Smooth muscle cell of the umbilical artery (primary cell): ENCODE results near the gene TAOK2. TPM values are rescaled to one million over a fixed set of nuclear protein-coding genes. Genes with fewer than 3 reads are reported as not detected.

Source experiments
- total RNA-seq: library from RNA; depleted of rRNA; stranded (reverse); fragments of >200 nt; gene quantifications from 2 replicates; pipeline ENCODE4 v1.2.3, GENCODE V29; 2014

The TAOK2 gene
- 53.4 and 72.9 TPM in 2 replicates for total RNA-seq

DNA sequence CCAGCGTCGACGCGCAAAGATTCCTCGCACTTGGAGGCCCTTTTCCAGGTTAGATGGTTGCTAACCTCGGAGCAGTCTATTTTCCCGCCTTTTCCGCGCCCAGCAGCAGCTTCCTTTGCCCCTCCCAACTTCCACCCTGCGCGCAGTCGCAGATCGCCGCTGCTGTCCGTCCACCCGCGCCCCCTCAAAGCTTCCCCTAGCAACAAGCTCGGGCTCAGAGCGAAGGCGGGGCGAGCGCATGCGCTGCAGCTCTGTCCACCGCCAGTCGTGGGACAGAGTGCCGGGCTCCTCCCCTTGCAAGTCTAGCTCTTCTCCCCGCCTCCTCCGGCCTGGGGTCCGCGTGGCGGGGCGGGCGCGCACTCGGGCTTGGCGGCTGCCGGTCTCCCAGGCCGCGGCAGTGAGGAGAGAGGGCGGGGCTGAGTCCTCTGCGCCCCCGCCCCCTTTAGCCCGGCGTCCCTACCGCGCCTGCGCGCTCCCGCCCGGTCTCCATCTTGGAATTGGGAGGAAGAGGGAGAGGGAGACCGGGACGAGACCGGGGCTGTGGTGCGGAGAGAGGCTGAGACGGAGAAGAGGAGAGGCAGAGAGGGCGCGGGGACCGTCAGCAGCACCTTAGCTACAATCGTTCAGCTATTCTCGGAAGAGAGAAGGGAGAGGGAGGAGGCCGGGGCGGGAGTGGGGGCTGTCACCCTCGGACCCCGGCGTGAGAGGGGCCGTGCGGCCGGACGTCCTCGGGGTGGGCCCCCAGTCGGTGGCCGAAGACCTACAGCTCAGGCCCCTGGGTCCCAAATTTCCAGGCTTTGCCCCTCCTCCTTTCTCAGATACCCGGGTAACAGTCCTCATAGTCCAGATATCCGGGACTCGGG lies at the start of gene TAOK2:
TAOK2 (plus strand) TSS at position 485 of the 863 bp plus-strand sequence. CDS start 3,905 bp downstream, outside the sequence.

GRCh38 chr16:29925781-29926710 lies 47.6 kb upstream of the TAOK2 start, which contains the start of gene KCTD13:
KCTD13 (minus strand) TSS chr16:29926226; CDS start chr16:29926033, 193 bp downstream.

GRCh38 chr16:29961479-29962343 lies 12.0 kb upstream of the TAOK2 start, which contains the start of gene TMEM219:
TMEM219 (plus strand) TSS chr16:29962079; CDS start chr16:29963144, 1,065 bp downstream.

GRCh38 chr16:29995324-29995910 lies 21.7 kb downstream of the TAOK2 start, which contains the start of gene HIRIP3:
HIRIP3 (minus strand) TSS chr16:29995617; CDS start chr16:29995605, 12 bp downstream.

DNA sequence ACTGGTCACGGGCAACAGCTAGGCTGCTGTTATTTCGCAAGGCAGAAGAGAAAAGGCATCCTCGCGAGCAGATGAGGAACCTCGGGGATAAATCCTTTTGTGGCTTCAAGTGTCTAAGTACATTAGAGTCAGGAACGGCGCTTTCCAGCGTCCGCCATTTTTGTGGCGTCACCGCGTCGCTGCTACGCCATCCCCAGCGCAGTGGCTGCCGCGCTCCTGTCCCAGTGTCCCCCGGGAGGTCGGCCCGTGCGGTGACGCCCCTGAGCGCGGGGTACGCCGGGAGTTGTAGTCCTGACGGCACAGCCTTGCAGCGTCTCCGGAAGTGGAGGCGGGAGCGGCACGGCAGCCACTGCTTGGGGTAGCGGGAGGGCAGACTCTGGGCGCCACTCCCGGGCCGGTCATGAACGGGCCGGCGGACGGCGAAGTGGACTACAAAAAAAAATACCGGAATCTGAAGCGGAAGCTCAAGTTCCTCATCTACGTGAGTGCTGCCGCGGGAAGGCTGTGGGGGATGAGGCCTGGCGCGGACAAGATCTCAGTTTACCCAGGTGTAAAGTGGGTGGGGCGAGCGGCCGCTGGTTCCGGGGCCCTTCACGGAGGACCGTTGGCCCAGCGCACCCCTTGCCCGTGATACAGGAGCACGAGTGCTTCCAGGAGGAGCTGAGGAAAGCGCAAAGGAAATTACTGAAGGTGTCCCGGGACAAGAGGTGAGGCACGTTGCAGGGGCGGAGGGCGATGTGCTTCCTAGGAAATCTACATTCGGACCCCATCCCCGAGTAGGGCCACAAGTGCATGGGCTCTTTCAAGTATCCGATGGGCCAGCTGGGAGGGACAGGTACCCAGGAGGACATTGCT lies 22.5 kb downstream of the TAOK2 start, which contains the start of gene INO80E:
INO80E (plus strand) TSS at position 331 of the 855 bp plus-strand sequence; CDS start at position 401, 70 bp downstream.

DNA sequence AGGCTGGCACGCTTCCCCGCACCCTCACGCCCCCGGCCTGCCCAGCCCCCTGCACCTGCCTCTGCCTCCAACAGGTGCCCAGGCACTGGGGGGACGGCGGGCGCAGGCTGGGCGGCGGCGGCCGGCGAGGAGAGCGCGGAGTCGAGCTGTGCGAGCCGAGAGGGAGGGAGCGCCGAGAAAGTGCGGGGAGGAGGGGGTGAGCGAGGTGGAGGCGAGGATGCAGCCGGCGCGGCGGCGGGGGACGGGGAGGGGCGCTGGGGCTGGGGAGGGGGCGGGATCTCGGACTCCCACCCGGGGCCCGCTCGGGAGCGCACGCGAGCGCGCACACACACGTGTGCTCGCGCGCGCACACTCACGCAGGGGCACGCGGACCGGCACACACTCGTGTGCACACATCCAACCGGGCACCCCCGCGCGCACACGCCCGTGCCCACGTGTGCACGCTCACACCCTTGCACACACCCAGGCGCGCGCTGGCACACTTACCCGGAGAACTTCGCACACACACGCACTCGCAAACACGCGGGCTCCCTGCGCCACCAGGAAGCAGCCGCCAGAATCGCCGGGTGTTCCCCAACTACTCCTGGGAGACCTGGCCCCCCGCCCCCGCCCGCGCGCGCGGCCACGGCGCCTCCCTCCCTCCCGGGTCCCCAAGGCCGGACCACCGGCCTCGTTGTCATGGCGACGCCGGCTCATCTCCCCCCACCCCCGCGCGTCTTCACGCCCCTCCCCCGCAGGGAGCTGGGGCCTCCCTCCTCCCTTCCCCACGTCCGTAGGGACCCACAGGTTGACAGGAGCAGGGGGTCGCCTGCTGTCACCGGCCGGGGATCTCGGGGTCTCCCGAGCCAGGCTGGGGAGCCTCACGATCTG lies 37.4 kb downstream of the TAOK2 start, which contains the start of gene DOC2A:
DOC2A (minus strand) TSS at position 184 of the 870 bp plus-strand sequence. CDS start 805 bp downstream, outside the sequence.

DNA sequence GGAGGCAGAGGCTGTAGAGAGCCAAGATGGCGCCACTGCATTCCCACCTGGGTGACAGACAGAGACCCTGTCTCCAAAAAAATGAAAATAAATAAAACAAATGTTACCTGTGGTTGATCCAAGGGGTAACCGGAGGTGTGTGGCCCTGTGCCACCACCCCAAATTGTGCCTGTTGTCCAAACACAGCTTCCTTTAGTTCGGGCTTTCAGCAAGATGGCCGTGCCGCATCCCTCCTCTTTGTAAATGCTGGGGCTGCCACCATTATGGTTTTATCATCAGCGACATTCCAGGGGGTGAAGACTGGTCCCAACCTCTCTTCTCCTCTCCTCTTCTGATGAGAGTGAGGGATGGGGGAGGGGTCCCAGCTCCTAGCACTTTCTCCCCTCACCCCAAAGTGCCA lies 49.2 kb downstream of the TAOK2 start, which contains the start of gene C16orf92:
C16orf92 (plus strand) TSS at position 312 of the 400 bp plus-strand sequence. CDS start 143 bp downstream, outside the sequence.

GRCh38 chr16:30030841-30031413 lies 57.3 kb downstream of the TAOK2 start, which contains the start of gene TLCD3B:
TLCD3B (minus strand) TSS chr16:30031271; CDS start chr16:30030527, 744 bp downstream.

Other genes starting within 250 kb of the TAOK2 start
- not detected in 2 replicates for gene C16orf54, start 227.9 kb upstream of the TAOK2 start, total RNA-seq
- gene ZG16, start 195.6 kb upstream of the TAOK2 start, total RNA-seq: not detected in 2 replicates
- gene KIF22, start 183.1 kb upstream of the TAOK2 start, total RNA-seq: 9.8 and 33.5 TPM in 2 replicates
- 89.4 and 125 TPM in 2 replicates for gene MAZ, start 167.3 kb upstream of the TAOK2 start, total RNA-seq
- 1.2 and 4.4 TPM in 2 replicates for gene PRRT2, start 161.7 kb upstream of the TAOK2 start, total RNA-seq
- gene PAGR1, start 157.7 kb upstream of the TAOK2 start, total RNA-seq: 16.3 and 18.1 TPM in 2 replicates
- gene MVP, start 153.4 kb upstream of the TAOK2 start, total RNA-seq: 209 and 363 TPM in 2 replicates
- gene CDIPT, start 110.6 kb upstream of the TAOK2 start, total RNA-seq: 69.5 and 81.7 TPM in 2 replicates
- gene SEZ6L2, start 74.3 kb upstream of the TAOK2 start, total RNA-seq: 18.4 and 37.0 TPM in 2 replicates
- 8.0 and 12.5 TPM in 2 replicates for gene ASPHD1, start 73.4 kb upstream of the TAOK2 start, total RNA-seq
- gene KCTD13, start 47.6 kb upstream of the TAOK2 start, total RNA-seq: 12.5 and 14.3 TPM in 2 replicates
- gene TMEM219, start 11.8 kb upstream of the TAOK2 start, total RNA-seq: 63.9 and 76.0 TPM in 2 replicates
- 4.8 and 5.0 TPM in 2 replicates for gene HIRIP3, start 21.7 kb downstream of the TAOK2 start, total RNA-seq
- gene INO80E, start 22.4 kb downstream of the TAOK2 start, total RNA-seq: 16.9 and 20.3 TPM in 2 replicates
- 0.42 TPM in 1 of 2 replicates, not detected in the other for gene DOC2A, start 37.2 kb downstream of the TAOK2 start, total RNA-seq
- not detected in 2 replicates for gene C16orf92, start 49.3 kb downstream of the TAOK2 start, total RNA-seq
- under 0.01 and 0.09 TPM in 2 replicates for gene TLCD3B, start 57.4 kb downstream of the TAOK2 start, total RNA-seq
- gene ALDOA, start 91.9 kb downstream of the TAOK2 start, total RNA-seq: 559 and 1,105 TPM in 2 replicates
- gene PPP4C, start 102.1 kb downstream of the TAOK2 start, total RNA-seq: 194 and 200 TPM in 2 replicates
- gene TBX6, start 118.1 kb downstream of the TAOK2 start, total RNA-seq: under 0.01 TPM in 1 of 2 replicates, not detected in the other
- 5.9 and 6.6 TPM in 2 replicates for gene YPEL3, start 122.3 kb downstream of the TAOK2 start, total RNA-seq
- 0.59 and 0.78 TPM in 2 replicates for gene GDPD3, start 139.7 kb downstream of the TAOK2 start, total RNA-seq
- gene MAPK3, start 149.4 kb downstream of the TAOK2 start, total RNA-seq: 16.9 and 18.7 TPM in 2 replicates
- 0.59 and 2.4 TPM in 2 replicates for gene CORO1A, start 209.7 kb downstream of the TAOK2 start, total RNA-seq
- 64.8 and 138 TPM in 2 replicates for gene BOLA2B, start 219.8 kb downstream of the TAOK2 start, total RNA-seq
- 17.3 and 25.8 TPM in 2 replicates for gene SLX1A, start 220.0 kb downstream of the TAOK2 start, total RNA-seq
- 3.1 and 3.6 TPM in 2 replicates for gene SULT1A3, start 225.4 kb downstream of the TAOK2 start, total RNA-seq